A673 (cell line): ENCODE measurements around the gene SEC61B.

ENCODE experiments used
- CTCF ChIP-seq: fragments of 300-800, 200-600 bp; sonication (generic); conservative IDR thresholded peaks from 2 replicates; pipeline ENCODE4 v1.5.1; 2017; ENCODE audit warnings: low read depth, mild to moderate bottlenecking, antibody characterized with exemption, low read length, moderate library complexity, mixed read lengths
- EZH2 ChIP-seq: fragments of 200-600 bp; sonication (generic); IDR thresholded peaks from 2 replicates; pipeline ENCODE4 v1.6.1; 2017; ENCODE audit warnings: borderline replicate concordance, low read depth, mild to moderate bottlenecking, mixed read lengths, antibody characterized with exemption, low read length; ENCODE audit not compliant: poor library complexity, severe bottlenecking

- no peak for TF ChIP-seq CTCF
- TF ChIP-seq EZH2, result no peak
Observed at GRCh38 chr9:99244344-99245260, 22.5 kb downstream of the SEC61B start.
